Prostate gland (tissue), 2 donors: Measurements from ENCODE around the gene CENPH.

ENCODE experiments used
- CTCF ChIP-seq, 4 experiments: fragments of 200-600 bp in 2 of 4; fragments of 450-650 bp in 2 of 4; sonication (generic) in 2 of 4; IDR thresholded peaks; 1 replicate in 3 of 4; 2 replicates in 1 of 4; pipeline ENCODE4 v1.5.1; 2016 to 2019; ENCODE audit warnings: antibody characterized with exemption in 4 of 4, mild to moderate bottlenecking in 2 of 4, moderate library complexity in 2 of 4
- POLR2A ChIP-seq: fragments of 450-650 bp; IDR thresholded peaks from one replicate; pipeline ENCODE4 v1.6.1; 2016; ENCODE audit warnings: antibody characterized with exemption, mild to moderate bottlenecking
- POLR2AphosphoS5 ChIP-seq: sonication (generic); formaldehyde crosslinking; IDR thresholded peaks from one replicate; pipeline ENCODE4 v1.6.1; 2017; ENCODE audit warnings: antibody characterized with exemption

- TF ChIP-seq CTCF (IDR thresholded peaks at IDR 0.05) = no peak
- no peak for TF ChIP-seq POLR2A
- no peak for TF ChIP-seq POLR2AphosphoS5
Observed at GRCh38 chr5:69225860-69226259, 36.5 kb downstream of the CENPH start.
